Measurements from ENCODE around the gene BBOX1. TPM values are rescaled to one million over a fixed set of nuclear protein-coding genes. Genes with fewer than 3 reads are reported as not detected.

BBOX1 gene
- total RNA-seq, 4 donors from 2014 or later, result not detected

DNA sequence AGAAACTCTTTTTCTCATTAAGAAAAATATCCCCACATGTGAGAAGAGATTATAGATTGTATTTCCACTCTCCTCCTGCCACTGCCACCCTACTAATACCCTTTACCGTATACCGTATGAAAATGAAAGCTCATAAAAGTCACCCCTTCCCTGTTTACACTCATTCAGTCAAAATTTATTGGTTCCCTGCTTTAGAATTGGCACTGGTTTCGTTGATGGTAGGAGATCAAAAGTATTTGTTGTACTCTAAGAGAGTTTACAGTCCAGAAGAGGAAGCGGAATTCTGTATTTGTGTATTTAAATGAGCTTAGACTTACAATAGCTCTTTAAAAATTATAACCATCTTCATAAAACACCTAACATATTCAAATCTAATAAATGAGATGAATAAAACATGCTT lies 68.2 kb downstream of the BBOX1 start:
- Histone ChIP-seq H3K27me3 (no peaks in the 10 kb centered on the region), H3K9me3 (no peaks in the 10 kb centered on the region), H3K36me3 (no peaks in the 10 kb centered on the region), H3K4me1 (no peaks in the 10 kb centered on the region), H3K4me3 (no peak overlapping the region), H3K27ac (no peak overlapping the region)
- TF ChIP-seq, protein P1, sequence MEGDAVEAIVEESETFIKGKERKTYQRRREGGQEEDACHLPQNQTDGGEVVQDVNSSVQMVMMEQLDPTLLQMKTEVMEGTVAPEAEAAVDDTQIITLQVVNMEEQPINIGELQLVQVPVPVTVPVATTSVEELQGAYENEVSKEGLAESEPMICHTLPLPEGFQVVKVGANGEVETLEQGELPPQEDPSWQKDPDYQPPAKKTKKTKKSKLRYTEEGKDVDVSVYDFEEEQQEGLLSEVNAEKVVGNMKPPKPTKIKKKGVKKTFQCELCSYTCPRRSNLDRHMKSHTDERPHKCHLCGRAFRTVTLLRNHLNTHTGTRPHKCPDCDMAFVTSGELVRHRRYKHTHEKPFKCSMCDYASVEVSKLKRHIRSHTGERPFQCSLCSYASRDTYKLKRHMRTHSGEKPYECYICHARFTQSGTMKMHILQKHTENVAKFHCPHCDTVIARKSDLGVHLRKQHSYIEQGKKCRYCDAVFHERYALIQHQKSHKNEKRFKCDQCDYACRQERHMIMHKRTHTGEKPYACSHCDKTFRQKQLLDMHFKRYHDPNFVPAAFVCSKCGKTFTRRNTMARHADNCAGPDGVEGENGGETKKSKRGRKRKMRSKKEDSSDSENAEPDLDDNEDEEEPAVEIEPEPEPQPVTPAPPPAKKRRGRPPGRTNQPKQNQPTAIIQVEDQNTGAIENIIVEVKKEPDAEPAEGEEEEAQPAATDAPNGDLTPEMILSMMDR (IDR thresholded peaks at IDR 0.05), result no peak
- TF ChIP-seq POLR2AphosphoS5 (IDR thresholded peaks at IDR 0.05) (no peak), EP300 (IDR thresholded peaks at IDR 0.05; ENCODE audit: low read depth) (no peak), POLR2A (IDR thresholded peaks at IDR 0.05) (no peak)
- intact Hi-C loops (cut with DNase I; ENCODE audit: low total_unique reads), result no loop called here
- in situ Hi-C loops (cut with MboI; ENCODE audit: low pct_ligation_motif_present in 1 of 4, low pct_unique_long_range_greater_than_20kb in 1 of 4, low sequenced_read_pairs in 3 of 4), result no loop called here
- 31 to 34% methylated on average over 4 of the region's 4 CpGs for WGBS, 2 donors (ENCODE audit: low coverage in 1 of 2)
- DNase-seq, result no peak

DNA sequence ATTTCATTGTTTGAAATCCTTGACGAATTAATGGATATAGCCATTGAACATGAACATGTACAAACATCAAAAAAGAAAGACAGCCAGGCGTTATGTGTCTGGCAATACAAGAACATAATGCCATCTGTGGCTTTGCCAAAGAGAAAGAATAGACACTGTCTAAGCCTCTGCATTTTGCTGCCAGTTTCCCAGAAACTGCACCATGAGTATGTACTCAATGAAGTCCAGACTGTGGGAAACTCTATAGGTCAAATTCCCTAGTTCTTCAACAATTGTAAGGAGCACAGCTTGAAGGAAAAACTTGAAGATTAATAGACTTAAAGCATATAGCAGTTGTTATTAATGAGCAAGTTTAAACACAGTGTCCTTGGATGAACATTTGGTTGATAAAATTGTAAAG lies 71.3 kb downstream of the BBOX1 start:
- Histone ChIP-seq H3K27ac (no peak overlapping the region), H3K4me3 (no peak overlapping the region), H3K27me3 (no peaks in the 10 kb centered on the region), H3K4me1 (no peaks in the 10 kb centered on the region), H3K36me3 (no peaks in the 10 kb centered on the region), H3K9me3 (no peaks in the 10 kb centered on the region)
- TF ChIP-seq EP300 (IDR thresholded peaks at IDR 0.05; ENCODE audit: low read depth) (no peak), POLR2A (IDR thresholded peaks at IDR 0.05) (no peak), POLR2AphosphoS5 (IDR thresholded peaks at IDR 0.05) (no peak)
- TF ChIP-seq, protein P1 (IDR thresholded peaks at IDR 0.05), result no peak
- WGBS, 2 donors (ENCODE audit: low coverage in 1 of 2), result 39 to 68% methylated on average over 2 of the region's 2 CpGs
- no peak for DNase-seq
- intact Hi-C loops (cut with DNase I; ENCODE audit: low total_unique reads) (no loop called here), in situ Hi-C loops (cut with MboI; ENCODE audit: low pct_ligation_motif_present in 1 of 4, low pct_unique_long_range_greater_than_20kb in 1 of 4, low sequenced_read_pairs in 3 of 4) (no loop called here)

DNA sequence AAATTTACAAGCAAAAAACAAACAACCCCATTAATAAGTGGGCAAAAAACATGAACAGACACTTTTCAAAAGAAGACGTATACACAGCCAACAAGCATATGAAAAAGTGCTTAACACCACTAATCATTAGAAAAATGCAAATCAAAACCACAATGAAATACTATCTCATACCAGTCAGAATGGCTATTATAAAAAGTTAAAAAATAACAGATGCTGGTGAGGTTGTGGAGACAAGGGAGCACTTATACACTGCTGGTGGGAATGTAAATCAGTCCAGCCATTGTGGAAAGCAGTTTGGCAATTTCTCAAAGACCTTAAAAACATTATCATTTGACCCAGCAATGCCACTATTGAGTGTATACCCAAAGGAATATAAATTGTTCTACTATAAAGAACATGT lies 72.3 kb downstream of the BBOX1 start:
- DNase-seq, result no peak
- Histone ChIP-seq H3K36me3 (no peaks in the 10 kb centered on the region), H3K27me3 (no peaks in the 10 kb centered on the region), H3K4me3 (no peak overlapping the region), H3K27ac (no peak overlapping the region), H3K9me3 (no peaks in the 10 kb centered on the region), H3K4me1 (no peaks in the 10 kb centered on the region)
- in situ Hi-C loops (cut with MboI; ENCODE audit: low pct_ligation_motif_present in 1 of 4, low pct_unique_long_range_greater_than_20kb in 1 of 4, low sequenced_read_pairs in 3 of 4) (no loop called here), intact Hi-C loops (cut with DNase I; ENCODE audit: low total_unique reads) (no loop called here)
- TF ChIP-seq POLR2A (IDR thresholded peaks at IDR 0.05) (no peak), POLR2AphosphoS5 (IDR thresholded peaks at IDR 0.05) (no peak)
- TF ChIP-seq, protein P1 (IDR thresholded peaks at IDR 0.05), result no peak
- 78 to 90% methylated on average over 1 of the region's 1 CpG for WGBS, 2 donors (ENCODE audit: low coverage in 1 of 2)

DNA sequence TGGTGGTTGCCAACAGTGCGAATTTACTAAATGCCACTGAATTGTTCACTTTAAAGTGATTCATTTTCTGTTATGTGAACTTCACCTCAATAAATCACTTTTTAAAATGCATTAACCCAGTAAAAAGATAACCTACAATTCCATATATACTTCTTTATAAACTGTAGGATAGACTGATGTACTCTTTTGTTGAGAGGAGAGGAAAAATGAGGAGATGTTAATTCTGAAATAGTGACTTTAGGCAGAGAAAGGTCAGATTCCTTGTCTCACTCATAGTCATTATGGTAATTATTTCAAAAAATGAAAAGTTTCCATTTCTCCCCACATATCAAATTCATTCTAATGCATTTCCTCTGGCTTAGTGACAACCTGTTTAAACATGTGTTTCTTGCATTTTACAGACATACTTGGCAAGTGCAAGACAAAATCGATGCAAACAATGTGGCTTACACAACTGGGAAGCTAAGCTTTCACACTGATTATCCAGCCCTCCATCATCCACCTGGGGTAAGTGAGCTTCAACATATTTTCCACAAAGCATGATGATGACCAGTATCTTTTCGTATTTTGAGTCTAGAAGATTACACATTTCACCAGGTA lies 74.5 kb downstream of the BBOX1 start:
- no peaks in the 10 kb centered on the region for H3K4me1 ChIP-seq
- no peaks in the 10 kb centered on the region for H3K36me3 ChIP-seq
- in situ Hi-C loops (cut with MboI; ENCODE audit: low pct_ligation_motif_present in 1 of 4, low pct_unique_long_range_greater_than_20kb in 1 of 4, low sequenced_read_pairs in 3 of 4), result no loop called here
- no peaks in the 10 kb centered on the region for H3K27me3 ChIP-seq
- no peaks in the 10 kb centered on the region for H3K9me3 ChIP-seq
- intact Hi-C loops (cut with DNase I; ENCODE audit: low total_unique reads), result no loop called here
- WGBS, 2 donors (ENCODE audit: low coverage in 1 of 2), result 73 to 80% methylated on average over 3 of the region's 3 CpGs
- DNase-seq, result no peak
- TF ChIP-seq, protein P1 (IDR thresholded peaks at IDR 0.05), result no peak
- TF ChIP-seq POLR2AphosphoS5 (IDR thresholded peaks at IDR 0.05) (no peak), EP300 (IDR thresholded peaks at IDR 0.05; ENCODE audit: low read depth) (no peak), POLR2A (IDR thresholded peaks at IDR 0.05) (no peak)
- H3K27ac ChIP-seq, result no peak overlapping the region
- no peak overlapping the region for H3K4me3 ChIP-seq

Measured in transverse colon (tissue), 4 donors.